NCI-H69 (cell line): ENCODE results near the gene RBL1.
"Not testable (repeated sequence)": the region's sequence is repeated elsewhere in the genome, so short reads cannot be mapped to it uniquely, and the experiment has no call there.

Experiments
- DNase-seq: peaks from one replicate; lab custom pipeline; 2025; lab: John Stamatoyannopoulos, UW

RBL1 gene, protein sequence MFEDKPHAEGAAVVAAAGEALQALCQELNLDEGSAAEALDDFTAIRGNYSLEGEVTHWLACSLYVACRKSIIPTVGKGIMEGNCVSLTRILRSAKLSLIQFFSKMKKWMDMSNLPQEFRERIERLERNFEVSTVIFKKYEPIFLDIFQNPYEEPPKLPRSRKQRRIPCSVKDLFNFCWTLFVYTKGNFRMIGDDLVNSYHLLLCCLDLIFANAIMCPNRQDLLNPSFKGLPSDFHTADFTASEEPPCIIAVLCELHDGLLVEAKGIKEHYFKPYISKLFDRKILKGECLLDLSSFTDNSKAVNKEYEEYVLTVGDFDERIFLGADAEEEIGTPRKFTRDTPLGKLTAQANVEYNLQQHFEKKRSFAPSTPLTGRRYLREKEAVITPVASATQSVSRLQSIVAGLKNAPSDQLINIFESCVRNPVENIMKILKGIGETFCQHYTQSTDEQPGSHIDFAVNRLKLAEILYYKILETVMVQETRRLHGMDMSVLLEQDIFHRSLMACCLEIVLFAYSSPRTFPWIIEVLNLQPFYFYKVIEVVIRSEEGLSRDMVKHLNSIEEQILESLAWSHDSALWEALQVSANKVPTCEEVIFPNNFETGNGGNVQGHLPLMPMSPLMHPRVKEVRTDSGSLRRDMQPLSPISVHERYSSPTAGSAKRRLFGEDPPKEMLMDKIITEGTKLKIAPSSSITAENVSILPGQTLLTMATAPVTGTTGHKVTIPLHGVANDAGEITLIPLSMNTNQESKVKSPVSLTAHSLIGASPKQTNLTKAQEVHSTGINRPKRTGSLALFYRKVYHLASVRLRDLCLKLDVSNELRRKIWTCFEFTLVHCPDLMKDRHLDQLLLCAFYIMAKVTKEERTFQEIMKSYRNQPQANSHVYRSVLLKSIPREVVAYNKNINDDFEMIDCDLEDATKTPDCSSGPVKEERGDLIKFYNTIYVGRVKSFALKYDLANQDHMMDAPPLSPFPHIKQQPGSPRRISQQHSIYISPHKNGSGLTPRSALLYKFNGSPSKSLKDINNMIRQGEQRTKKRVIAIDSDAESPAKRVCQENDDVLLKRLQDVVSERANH

DNA sequence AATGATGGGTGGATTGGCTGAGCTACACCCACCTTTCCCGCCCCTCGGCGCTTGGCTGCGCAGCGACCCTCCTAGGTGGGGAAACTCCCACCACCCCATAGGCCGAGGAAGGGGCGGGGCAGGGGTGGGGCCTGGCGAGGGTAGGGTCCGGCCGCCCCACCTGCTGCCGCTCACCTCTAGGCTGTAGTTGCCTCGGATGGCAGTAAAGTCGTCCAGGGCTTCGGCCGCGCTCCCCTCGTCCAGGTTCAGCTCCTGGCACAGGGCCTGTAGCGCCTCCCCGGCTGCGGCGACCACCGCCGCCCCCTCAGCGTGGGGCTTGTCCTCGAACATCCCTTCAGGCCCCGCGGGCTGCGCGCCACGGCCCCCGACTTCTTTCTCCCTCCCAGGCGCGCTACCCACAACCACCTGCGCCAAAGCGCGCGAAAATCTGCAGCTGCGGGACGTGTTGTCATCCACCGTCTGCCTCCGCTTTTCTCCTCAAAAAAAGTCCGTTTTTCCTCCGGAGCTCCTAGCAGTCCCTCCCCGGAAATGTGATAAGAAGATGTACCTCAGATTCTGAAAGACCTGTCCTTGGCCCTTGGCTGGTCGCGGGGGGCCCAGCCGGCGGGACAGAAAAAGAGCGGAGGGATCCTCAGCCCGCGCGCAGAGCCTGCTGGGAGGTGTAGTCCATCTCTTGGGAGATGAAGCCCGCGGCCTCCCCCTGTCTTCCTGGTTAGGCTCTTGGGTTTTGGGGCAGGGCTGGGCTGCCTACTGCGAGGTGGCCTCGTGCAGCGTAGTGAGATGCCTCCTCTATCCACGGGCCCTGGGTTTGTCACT, at the start of gene RBL1:
TSS of gene RBL1 (minus strand) at position 399 of the 816 bp plus-strand sequence. CDS start at position 330, 69 bp downstream.
- peak; percentile 92 for DNase-seq

DNA sequence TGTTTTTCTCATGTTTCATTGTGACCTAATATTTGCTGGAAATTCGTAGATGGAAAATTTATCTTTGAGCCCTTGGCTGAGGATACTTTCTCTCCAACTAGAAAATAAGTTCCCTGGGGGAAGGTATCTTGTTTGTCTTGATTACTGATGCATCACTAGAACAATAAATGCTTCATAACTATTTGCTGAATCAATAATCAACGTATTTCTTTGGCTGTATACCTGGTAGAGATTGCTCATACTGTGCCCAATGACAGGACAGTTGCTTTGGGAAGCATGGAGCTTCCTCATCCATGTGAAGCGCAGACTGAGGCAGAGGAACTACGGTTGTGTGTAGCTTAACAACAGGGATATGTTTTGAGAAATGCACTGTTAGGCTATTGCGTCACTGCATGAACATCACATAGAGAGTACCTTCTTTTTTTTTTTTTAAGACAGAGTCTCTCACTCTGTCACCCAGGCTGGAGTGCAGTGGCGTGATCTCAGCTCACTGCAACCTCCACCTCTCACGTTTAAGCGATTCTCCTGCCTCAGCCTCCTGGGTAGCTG, 49.1 kb upstream of the RBL1 start:
- no peak for DNase-seq

DNA sequence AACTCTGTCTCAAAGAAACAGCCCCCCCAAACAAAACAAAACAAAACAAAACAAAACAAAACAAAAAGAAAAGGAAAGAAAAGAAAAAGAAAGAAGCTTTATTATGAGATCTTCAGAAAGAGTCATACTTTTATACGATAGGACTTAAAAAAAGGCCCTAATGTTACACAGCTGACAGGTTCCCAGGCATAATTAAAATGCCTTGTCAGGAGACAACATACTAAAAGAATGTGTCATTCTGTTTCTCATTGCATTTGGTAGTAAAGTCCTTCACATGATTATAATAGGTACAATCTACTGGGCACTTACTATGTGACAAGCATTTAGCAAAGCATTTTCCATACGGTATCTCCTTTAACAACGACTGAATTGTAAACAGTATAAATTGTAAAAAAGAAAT, 46.9 kb upstream of the RBL1 start:
- DNase-seq = no peak

DNA sequence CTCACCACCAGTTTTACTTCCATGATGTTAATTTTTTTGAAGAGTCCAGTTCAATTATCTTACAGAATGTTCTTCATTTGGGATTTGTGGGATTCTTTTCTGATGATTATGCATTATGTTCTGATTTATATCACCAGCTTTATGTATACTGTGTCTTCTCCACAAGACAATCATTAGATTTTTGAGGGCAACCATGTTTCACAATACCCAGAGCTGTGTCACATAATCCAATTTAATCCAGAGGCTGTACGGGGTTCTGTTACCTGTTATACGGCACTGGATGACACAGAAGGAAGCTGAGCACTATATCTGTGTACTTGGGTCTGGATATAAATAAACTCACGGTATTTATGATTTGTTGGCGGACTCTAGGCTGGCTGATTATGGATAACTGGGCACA, 41.8 kb upstream of the RBL1 start:
- no peak for DNase-seq

DNA sequence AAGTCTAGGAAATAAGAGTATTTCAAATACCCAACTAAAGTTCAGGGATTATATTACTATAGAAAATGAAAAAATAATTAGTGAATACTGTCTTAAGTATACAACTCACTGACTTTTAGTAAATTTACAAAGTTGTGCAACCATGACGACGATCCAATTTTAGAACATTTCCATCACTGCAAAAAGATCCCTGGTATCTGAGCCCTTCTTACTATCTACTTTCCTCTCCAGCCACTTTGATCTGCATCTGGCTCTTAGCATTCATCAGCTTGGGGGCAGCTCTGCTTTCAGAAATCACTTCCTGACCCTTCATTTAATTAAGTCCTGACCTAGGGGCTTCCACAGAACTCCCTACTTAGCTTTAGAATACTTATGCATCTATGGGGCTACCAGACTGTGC, 38.2 kb upstream of the RBL1 start:
- no peak for DNase-seq

DNA sequence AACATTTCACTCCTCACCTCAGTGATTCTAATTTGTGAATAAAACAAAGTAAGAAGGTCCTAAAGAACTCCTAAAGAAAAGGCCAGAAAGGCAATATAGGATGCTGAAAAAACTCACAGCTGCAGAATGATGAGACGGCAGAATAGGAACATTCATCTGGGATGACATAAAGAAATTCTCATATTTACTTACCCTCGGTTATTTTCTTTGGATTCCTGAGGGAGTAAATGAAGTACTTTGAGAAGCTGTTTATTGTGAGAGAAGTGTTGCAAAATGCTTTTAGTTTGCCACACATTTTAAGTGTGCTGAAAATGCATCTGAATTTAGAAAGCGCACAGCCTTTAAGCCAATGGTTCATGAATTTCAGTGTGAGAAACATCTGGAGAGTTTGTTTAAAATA, 35.7 kb upstream of the RBL1 start:
- no peak for DNase-seq

DNA sequence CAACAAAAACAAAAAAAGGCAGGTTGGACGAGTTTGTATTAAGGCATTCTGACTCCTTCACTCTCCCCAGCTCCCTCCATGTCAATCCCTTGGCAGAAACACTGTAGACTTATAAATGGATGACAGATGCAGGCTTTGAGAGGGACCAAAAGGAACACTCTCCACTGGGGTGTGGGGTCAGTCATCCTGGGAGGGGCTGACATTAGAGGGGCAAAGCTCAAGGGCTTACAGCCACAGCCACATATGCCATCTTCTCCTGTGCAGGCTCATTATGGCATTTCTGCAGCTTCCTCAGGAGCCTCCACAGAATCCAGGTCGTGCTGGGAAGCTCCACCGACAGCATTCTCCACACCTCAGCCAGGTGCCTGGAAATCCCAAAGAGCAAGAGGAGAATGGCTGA, 33.0 kb upstream of the RBL1 start:
- DNase-seq = no peak

DNA sequence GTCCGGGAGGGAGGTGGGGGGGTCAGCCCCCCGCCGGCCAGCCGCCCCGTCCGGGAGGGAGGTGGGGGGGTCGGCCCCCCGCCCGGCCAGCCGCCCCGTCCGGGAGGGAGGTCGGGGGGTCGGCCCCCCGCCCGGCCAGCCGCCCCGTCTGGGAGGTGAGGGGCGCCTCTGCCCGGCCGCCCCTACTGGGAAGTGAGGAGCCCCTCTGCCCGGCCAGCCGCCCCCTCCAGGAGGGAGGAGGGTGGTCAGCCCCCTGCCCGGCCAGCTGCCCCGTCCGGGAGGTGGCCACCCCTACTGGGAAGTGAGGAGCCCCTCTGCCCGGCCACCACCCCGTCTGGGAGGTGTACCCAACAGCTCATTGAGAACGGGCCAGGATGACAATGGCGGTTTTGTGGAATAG, 30.5 kb upstream of the RBL1 start:
- DNase-seq = not testable (repeated sequence)

DNA sequence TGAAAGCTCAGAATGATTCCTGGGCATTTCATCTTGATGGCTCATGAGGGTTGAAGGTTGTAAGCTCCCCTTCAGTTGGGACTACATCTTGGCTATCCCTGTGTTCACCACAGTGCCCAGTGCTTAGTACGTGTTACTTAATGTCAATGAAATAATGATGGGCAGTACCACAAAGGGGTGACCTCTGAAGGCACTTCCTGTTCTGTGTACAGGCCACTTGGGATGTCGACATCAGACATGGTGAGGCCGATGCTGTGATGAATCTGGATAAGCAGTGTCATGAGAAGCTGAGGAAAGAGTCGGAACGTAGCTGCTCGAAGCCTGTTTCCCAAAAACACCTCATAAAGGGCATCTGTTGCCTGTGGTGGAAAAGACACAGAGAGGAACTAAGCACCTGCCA, 27.6 kb upstream of the RBL1 start:
- DNase-seq = no peak

DNA sequence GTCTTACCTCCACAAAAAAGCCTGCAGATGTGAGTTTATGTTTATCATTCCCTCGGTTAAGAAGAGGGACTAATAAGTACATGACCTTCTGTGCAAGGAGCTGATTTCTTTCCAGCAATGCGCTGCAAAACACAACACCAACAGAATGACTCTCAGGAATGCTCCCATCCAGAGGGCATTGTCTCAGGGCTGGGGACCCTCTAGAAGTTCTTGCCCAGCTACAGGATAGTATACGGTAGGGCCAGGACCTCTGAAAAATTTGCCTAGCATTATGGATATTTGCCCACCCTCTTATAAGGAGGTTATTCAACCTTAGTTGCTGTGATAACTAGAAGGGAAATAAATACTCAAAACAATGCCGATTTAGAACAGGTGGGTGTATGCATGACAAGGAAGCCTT, 24.7 kb upstream of the RBL1 start:
- DNase-seq = no peak

DNA sequence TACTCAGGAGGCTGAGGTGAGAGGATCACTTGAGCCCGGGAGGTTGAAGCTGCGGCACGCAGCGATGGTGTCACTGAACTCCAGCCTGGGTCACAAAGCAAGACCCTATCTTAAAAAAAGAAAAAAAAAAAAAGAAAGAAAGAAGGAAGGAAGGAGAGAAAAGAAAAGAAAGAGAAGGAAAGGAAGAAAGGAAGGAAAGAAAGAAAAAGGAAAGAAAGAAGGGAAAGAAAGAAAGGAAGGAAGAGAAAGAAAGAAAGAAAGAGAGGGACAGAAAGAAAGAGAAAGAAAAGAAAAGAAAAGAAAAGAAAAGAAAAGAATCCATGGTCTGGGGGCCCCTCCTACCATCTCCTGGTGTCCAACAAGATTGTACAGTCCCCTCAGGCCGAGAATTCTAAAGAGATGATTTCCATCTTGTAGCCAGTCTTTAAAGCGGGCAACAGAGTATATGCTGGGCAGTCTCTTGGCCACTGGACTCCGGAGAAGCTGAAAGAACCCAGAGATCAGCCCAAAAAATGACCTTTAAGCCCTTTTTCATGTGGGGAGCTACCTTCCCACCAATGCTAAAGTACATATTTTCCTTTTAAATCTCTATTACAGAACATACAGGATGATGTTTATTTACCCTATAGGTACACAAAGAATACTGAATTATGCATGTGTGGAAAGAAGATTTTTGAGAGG, 23.7 kb upstream of the RBL1 start:
- DNase-seq = no peak

DNA sequence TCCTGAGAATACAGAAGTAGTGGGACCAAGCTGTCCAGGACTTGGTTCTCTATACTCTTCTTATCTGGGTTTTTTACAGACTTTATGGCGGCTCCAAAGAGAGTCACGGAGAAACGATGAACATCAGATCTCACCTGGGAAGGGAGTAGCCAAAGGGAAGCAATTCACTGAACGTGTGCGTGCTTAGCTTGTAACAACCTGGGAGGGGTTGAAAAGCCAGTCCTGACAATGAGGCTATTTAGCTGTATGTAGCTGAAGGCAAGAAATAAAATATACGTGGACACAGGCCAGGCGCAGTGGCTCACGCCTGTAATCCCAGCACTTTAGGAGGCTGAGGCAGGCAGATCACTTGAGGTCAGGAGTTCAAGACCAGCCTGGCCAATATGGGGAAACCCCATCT, 18.2 kb upstream of the RBL1 start:
- no peak for DNase-seq

DNA sequence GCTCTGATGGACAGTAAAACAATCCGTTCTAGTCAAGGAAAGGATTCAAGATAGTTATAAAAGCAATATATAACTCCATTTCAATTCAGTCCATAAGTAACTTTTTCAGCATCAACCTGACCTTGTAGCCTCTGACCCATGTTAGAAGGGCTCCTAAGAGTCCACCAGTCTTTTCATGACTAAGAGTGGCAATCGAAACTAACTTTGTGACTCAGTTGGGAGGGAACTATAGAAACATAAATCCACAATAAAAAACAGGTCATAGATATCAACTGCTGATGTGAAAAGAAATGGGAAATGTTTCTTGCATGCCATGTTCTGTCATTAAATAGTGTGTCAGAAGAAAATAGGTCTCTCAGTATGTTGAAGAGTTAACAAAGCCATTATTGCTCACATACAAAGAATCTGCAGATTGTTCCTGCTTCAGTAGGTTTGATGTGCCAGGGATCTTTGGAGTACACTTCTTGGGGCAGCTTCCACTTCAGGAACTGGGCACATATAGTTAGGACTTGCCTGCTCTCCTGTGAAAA, 16.2 kb upstream of the RBL1 start:
- DNase-seq = no peak

DNA sequence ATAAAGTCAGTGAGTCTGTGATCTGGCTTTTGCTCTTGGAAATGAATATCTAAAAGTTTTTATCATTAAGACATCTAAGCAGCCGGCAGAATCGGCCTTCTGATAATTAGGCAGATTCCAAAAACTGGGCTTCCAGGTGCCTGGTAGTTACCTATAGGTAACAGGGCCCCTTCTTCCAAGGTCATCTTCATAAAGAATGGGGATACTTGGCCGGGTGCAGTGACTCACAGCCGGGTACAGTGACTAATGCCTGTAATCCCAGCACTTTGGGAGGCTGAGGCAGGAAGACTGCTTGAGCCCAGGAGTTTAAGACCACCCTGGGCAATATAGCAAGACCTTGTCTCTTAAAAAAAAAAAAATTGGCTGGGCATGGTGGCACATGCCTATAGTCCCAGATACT, 12.9 kb upstream of the RBL1 start:
- DNase-seq = no peak

DNA sequence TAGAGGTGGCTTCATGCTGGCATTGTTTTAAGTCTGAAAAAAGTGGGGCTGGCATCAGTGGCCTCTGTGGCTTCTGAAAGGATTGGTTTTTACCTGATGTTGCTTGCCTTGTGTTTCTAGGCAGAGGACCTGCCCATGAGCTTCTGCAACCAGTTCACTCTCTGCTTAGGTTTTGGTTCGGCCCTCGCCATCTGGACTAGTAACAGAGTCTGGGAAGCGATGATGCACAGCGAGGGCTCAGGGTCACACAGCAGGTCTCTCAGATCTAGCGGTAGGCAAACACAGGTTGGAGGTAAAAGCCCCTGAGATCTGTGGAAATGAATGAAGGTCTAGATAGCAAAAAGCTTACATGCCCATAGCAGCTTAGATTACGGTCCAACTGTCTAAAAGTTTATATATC, 6.8 kb upstream of the RBL1 start:
- peak; percentile 45 for DNase-seq

DNA sequence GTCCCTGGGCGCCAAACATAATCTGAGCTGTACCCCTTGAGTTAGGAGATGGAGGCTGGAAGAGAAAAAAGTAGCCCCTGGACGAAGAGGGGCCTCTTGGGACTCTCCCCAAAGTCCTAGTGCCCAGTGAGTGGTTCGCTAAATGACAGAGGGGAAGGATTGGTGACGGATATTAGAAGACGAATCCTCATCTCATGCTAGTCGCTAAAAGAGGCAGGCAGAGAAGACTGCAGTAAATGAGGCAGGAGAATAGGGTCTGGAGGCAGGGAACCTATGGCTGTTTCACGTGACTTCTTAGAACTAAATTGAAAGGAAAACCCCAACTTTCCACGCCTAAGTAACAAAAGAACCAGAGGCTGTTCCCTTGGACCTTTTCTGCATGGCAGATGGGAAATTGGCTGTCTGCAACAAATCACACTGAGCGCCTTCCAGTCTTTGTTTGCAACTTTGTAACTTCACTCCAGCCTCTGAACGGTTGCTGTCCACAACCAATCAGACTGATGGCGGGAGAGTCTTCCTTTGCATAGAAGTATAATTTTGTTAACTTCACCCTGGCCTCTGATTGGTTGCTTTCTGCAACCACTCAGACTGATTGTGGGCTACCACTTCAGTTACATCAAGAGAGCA, 731 bp upstream of the RBL1 start:
- no peak for DNase-seq

DNA sequence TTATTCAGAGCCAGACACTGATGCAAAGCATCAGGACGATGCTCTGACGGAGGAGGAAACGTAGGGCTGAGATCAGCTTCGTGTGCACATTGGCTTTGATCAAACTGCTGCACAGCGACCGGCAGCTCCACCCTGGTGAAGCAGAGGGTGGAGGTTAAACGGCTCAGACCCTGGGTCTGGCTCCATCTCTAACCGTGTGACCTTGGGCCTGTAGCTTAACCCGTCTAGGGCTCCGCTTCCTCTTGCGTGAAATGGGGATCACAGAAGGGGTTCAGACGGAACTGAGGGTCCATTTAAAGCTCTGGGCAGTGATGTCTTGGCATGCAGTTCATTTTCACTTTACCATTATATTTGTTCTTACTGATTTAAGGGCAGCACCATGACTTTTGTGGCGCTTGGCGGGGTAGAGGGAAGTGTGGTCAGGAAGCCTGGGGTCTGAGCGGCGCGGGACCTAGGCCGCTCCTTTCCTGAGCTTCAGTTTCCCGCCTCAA, 644 bp downstream of the RBL1 start:
- peak; percentile 33 for DNase-seq

DNA sequence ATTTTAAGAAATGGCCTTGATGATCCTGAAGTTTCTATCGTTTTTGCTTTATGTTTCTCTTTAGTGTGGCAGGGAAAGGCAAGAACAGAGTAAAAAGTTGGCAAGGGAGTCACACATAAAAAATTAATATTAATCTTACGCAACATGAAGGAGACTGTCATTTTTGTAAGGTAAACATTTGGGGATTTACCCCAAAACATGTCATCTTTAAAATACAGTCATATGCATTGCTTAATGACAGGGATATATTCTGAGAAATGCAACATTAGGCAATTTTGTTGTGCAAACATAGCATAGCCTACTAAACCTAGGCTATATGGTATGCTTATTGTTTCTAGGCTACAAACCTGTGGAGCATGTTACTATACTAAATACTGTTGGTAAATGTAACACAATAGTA, 5.4 kb downstream of the RBL1 start:
- no peak for DNase-seq

DNA sequence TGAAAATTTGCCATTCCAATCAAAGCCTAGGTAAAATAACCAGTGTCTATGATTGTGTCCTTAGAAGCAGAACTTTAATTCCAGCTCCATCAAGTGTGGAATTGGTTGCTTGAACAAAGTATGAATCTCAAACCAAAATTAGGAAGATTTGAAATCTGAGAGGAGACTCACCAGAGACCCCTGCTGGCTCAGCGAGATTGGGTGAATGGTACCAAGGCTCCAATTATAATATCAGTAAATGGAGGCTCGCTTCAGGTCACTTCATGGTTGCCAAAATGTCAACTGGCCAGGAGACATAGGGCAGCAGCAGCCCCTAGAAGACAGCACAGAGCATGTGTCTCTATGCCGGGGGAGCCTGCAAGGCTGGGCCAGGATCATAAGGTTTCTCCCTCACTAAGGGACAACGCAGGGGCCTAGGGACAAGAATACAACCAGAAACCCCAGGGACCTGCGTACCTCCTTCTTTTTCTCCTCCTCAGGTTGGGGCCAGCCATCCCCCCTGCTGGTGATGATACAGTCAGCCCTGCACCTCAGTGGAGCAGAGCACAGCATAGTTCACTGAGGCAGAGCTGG, 14.0 kb downstream of the RBL1 start:
- no peak for DNase-seq

DNA sequence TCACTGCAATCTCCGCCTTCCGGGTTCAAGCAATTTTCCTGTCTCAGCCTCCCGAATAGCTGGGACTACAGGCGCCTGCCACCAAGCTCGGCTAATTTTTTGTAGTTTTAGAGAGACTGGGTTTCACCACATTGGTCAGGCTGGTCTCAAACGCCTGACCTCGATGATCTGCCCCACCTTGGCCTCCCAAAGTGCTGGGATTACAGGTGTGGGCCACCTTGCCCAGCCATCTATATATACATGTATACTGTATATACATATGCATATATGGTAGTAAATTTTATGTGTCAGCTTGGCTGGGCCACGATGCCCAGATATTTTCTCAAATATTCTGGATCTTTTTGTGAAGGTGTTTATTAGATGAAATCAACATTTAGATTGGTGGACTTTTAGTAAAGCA, 18.8 kb downstream of the RBL1 start:
- DNase-seq = no peak
